Activated naive CD4-positive, alpha-beta T cell treated with anti-CD3 and anti-CD28 coated beads, Interleukin-2, amount 10 ng/mL, durations not matched to agents 7 days and 5 days (primary cell): ENCODE results near the gene RAB40C.

Source experiments
- CTCF ChIA-PET: fragments of 350-600 bp; sonication (Branson Sonifier 250); formaldehyde crosslinking; loops from one replicate; lab custom pipeline; 2021; ENCODE audit warnings: antibody characterized with exemption; lab: Charles Lee
- DNase-seq: peaks from one replicate; pipeline ENCODE4 v3.0.0-alpha.2; 2020
- H3K27ac Mint-ChIP-seq: one replicate; pipeline ENCODE4 v1.8.0; 2021; ENCODE audit warnings: mild to moderate bottlenecking, moderate library complexity, mixed read lengths
- H3K27me3 Mint-ChIP-seq: one replicate; pipeline ENCODE4 v1.8.0; 2021; ENCODE audit warnings: mild to moderate bottlenecking, mixed read lengths
- H3K36me3 Mint-ChIP-seq: one replicate; pipeline ENCODE4 v1.8.0; 2021; ENCODE audit warnings: mixed read lengths
- H3K4me1 Mint-ChIP-seq: one replicate; pipeline ENCODE4 v1.8.0; 2021; ENCODE audit warnings: mixed read lengths
- H3K4me3 Mint-ChIP-seq: one replicate; pipeline ENCODE4 v1.8.0; 2021; ENCODE audit warnings: mild to moderate bottlenecking, moderate library complexity, mixed read lengths
- H3K9me3 Mint-ChIP-seq: one replicate; pipeline ENCODE4 v1.8.0; 2021; ENCODE audit warnings: mixed read lengths

Gene RAB40C

GRCh38 chr16:589658-590187 lies at the start of gene RAB40C:
Gene RAB40C (plus strand): TSS chr16:590066. CDS start chr16:590292, 226 bp downstream.
- H3K27me3 Mint-ChIP-seq = peaks cover 4% of the 10 kb centered on the region
- H3K9me3 Mint-ChIP-seq = no peaks in the 10 kb centered on the region
- CTCF ChIA-PET = interaction anchor here (1.0 kb wide), 1 partner anchor 11 kb away, joined by 4 read pairs; no protein-coding TSS in a partner anchor
- H3K4me3 Mint-ChIP-seq = peak within 1 kb of the TSS; percentile 88
- H3K36me3 Mint-ChIP-seq = peaks cover 2% of the 10 kb centered on the region
- H3K4me1 Mint-ChIP-seq = peaks cover 33% of the 10 kb centered on the region
- H3K27ac Mint-ChIP-seq = peak within 1 kb of the TSS; percentile 99
- DNase-seq = peak; percentile 99

GRCh38 chr16:540645-541340 lies 49.1 kb upstream of the RAB40C start:
- DNase-seq = no peak
- Mint-ChIP-seq H3K4me3 (no peak overlapping the region), H3K27ac (no peak overlapping the region), H3K9me3 (no peaks in the 10 kb centered on the region), H3K36me3 (peaks cover 5% of the 10 kb centered on the region), H3K27me3 (no peaks in the 10 kb centered on the region), H3K4me1 (peaks cover 5% of the 10 kb centered on the region)
- CTCF ChIA-PET = interaction anchor here (0.7 kb wide), 1 partner anchor 434 kb away, joined by 3 read pairs; no protein-coding TSS in a partner anchor

- no peaks in the 10 kb centered on the region for H3K27me3 Mint-ChIP-seq
- no peak for DNase-seq
- H3K27ac Mint-ChIP-seq = no peak overlapping the region
- H3K9me3 Mint-ChIP-seq = no peaks in the 10 kb centered on the region
- CTCF ChIA-PET = no interaction called here
- peaks cover 5% of the 10 kb centered on the region for H3K4me1 Mint-ChIP-seq
- peaks cover 5% of the 10 kb centered on the region for H3K36me3 Mint-ChIP-seq
- H3K4me3 Mint-ChIP-seq = no peak overlapping the region
Measured at GRCh38 chr16:543301-544164, 46.3 kb upstream of the RAB40C start.

GRCh38 chr16:544517-544916 lies 45.3 kb upstream of the RAB40C start:
- DNase-seq = no peak
- Mint-ChIP-seq H3K4me3 (no peak overlapping the region), H3K27me3 (no peaks in the 10 kb centered on the region), H3K36me3 (peaks cover 5% of the 10 kb centered on the region), H3K27ac (no peak overlapping the region), H3K9me3 (no peaks in the 10 kb centered on the region), H3K4me1 (peaks cover 5% of the 10 kb centered on the region)
- CTCF ChIA-PET = no interaction called here

- CTCF ChIA-PET = no interaction called here
- Mint-ChIP-seq H3K27me3 (no peaks in the 10 kb centered on the region), H3K9me3 (no peaks in the 10 kb centered on the region), H3K27ac (no peak overlapping the region), H3K36me3 (peaks cover 5% of the 10 kb centered on the region), H3K4me1 (peaks cover 4% of the 10 kb centered on the region), H3K4me3 (no peak overlapping the region)
- peak; percentile 61 for DNase-seq
Measured at GRCh38 chr16:546909-547770, 42.7 kb upstream of the RAB40C start.

GRCh38 chr16:548586-548985 lies 41.3 kb upstream of the RAB40C start:
- Mint-ChIP-seq H3K27me3 (no peaks in the 10 kb centered on the region), H3K36me3 (peaks cover 2% of the 10 kb centered on the region), H3K4me1 (no peaks in the 10 kb centered on the region), H3K4me3 (no peak overlapping the region), H3K9me3 (no peaks in the 10 kb centered on the region), H3K27ac (no peak overlapping the region)
- CTCF ChIA-PET = no interaction called here
- no peak for DNase-seq

GRCh38 chr16:549544-550263 lies 40.2 kb upstream of the RAB40C start:
- CTCF ChIA-PET = no interaction called here
- Mint-ChIP-seq H3K27ac (no peak overlapping the region), H3K36me3 (peaks cover 4% of the 10 kb centered on the region), H3K9me3 (no peaks in the 10 kb centered on the region), H3K4me3 (no peak overlapping the region), H3K27me3 (no peaks in the 10 kb centered on the region), H3K4me1 (no peaks in the 10 kb centered on the region)
- no peak for DNase-seq

GRCh38 chr16:551210-551609 lies 38.7 kb upstream of the RAB40C start:
- H3K4me1 Mint-ChIP-seq = no peaks in the 10 kb centered on the region
- no peaks in the 10 kb centered on the region for H3K27me3 Mint-ChIP-seq
- H3K36me3 Mint-ChIP-seq = peaks cover 4% of the 10 kb centered on the region
- DNase-seq = no peak
- H3K4me3 Mint-ChIP-seq = no peak overlapping the region
- no peak overlapping the region for H3K27ac Mint-ChIP-seq
- H3K9me3 Mint-ChIP-seq = no peaks in the 10 kb centered on the region
- CTCF ChIA-PET = no interaction called here

GRCh38 chr16:552171-552570 lies 37.7 kb upstream of the RAB40C start:
- CTCF ChIA-PET = no interaction called here
- peaks cover 4% of the 10 kb centered on the region for H3K36me3 Mint-ChIP-seq
- H3K4me1 Mint-ChIP-seq = no peaks in the 10 kb centered on the region
- H3K27me3 Mint-ChIP-seq = peaks cover under 1% of the 10 kb centered on the region
- no peak for DNase-seq
- H3K9me3 Mint-ChIP-seq = no peaks in the 10 kb centered on the region
- H3K27ac Mint-ChIP-seq = no peak overlapping the region
- no peak overlapping the region for H3K4me3 Mint-ChIP-seq

- H3K27me3 Mint-ChIP-seq = peaks cover 16% of the 10 kb centered on the region
- no peaks in the 10 kb centered on the region for H3K4me1 Mint-ChIP-seq
- no peaks in the 10 kb centered on the region for H3K9me3 Mint-ChIP-seq
- no peak overlapping the region for H3K4me3 Mint-ChIP-seq
- H3K36me3 Mint-ChIP-seq = peaks cover 4% of the 10 kb centered on the region
- H3K27ac Mint-ChIP-seq = no peak overlapping the region
- no peak for DNase-seq
- CTCF ChIA-PET = no interaction called here
Measured at GRCh38 chr16:553601-554296, 36.1 kb upstream of the RAB40C start.

- Mint-ChIP-seq H3K36me3 (peaks cover 4% of the 10 kb centered on the region), H3K27me3 (peaks cover 21% of the 10 kb centered on the region), H3K9me3 (no peaks in the 10 kb centered on the region), H3K4me3 (no peak overlapping the region), H3K27ac (no peak overlapping the region), H3K4me1 (no peaks in the 10 kb centered on the region)
- no peak for DNase-seq
- CTCF ChIA-PET = no interaction called here
Measured at GRCh38 chr16:554297-554621, 35.6 kb upstream of the RAB40C start.

GRCh38 chr16:554640-555365 lies 35.1 kb upstream of the RAB40C start:
- DNase-seq = no peak
- H3K36me3 Mint-ChIP-seq = peaks cover 4% of the 10 kb centered on the region
- CTCF ChIA-PET = no interaction called here
- H3K9me3 Mint-ChIP-seq = no peaks in the 10 kb centered on the region
- H3K4me1 Mint-ChIP-seq = no peaks in the 10 kb centered on the region
- peaks cover 26% of the 10 kb centered on the region for H3K27me3 Mint-ChIP-seq
- no peak overlapping the region for H3K27ac Mint-ChIP-seq
- no peak overlapping the region for H3K4me3 Mint-ChIP-seq
